K562 (cell line): Measurements from ENCODE around the gene TAF5L. TPM values are rescaled to one million over a fixed set of nuclear protein-coding genes. Genes with fewer than 3 reads are reported as not detected.

Source experiments
- ATAC-seq: fragments of 200-7000 bp; cut with Tn5 transposase; 3 replicates; pipeline ENCODE4 v1.9.1; 2020; ENCODE audit warnings: moderate library complexity
- BruUV-seq: library from RNA; stranded (reverse); fragments of 400-500 nt; replicated peaks from 2 replicates; lab custom pipeline; 2021; lab: Mats Ljungman, UMichigan
- CTCF ChIA-PET: fragments of 300-600 bp; formaldehyde crosslinking; extraction: SDS; loops from one replicate; lab custom pipeline; 2021; ENCODE audit warnings: low intra/inter-chr PET ratio; lab: Yijun Ruan, JAX
- POLR2A ChIA-PET: fragments of 300-600, 350-650 bp; sonication (Branson Sonifier 250); formaldehyde crosslinking; extraction: SDS; loops from one replicate; lab custom pipeline; 2021; ENCODE audit warnings: antibody characterized with exemption, inconsistent platforms; lab: Yijun Ruan, JAX
- DNase-seq, 4 experiments: peaks; one replicate each; pipeline versions ENCODE4 v3.0.0 to v3.0.0-alpha.2; 2011 to 2018; ENCODE audit warnings: low spot score in 3 of 4, mixed read lengths in 3 of 4; ENCODE audit errors: extremely low read depth in 1 of 4
- FAIRE-seq: peaks from 2 replicates; lab custom pipeline; 2011; peaks lifted over from hg19 to GRCh38; lab: Jason Lieb, UNC
- H2AFZ ChIP-seq: 2 replicates; pipeline ENCODE4 v1.6.0; 2011; ENCODE audit warnings: low read depth, low read length, control low read depth, inconsistent platforms
- H3K27ac ChIP-seq: fragments of 200-600 bp; 3 replicates; pipeline ENCODE4 v1.8.0; 2011; ENCODE audit warnings: low read depth, mild to moderate bottlenecking, control low read depth, inconsistent platforms, low read length, moderate library complexity, mixed read lengths; ENCODE audit errors: extremely low read depth
- H3K27me3 ChIP-seq, 2 experiments: fragments of 300-600 bp in 1 of 2; 2 replicates in 1 of 2; 3 replicates in 1 of 2; pipeline versions ENCODE4 v1.6.0 to v1.8.0; 2011; ENCODE audit warnings: inconsistent platforms in 2 of 2, low read length in 2 of 2, mild to moderate bottlenecking in 1 of 2, mixed read lengths in 1 of 2, moderate library complexity in 1 of 2; ENCODE audit not compliant: control insufficient read depth in 2 of 2, insufficient read depth in 2 of 2
- H3K36me3 ChIP-seq: fragments of 300-600 bp; 3 replicates; pipeline ENCODE4 v1.8.0; 2011; ENCODE audit warnings: mild to moderate bottlenecking, low read length, inconsistent platforms; ENCODE audit not compliant: control insufficient read depth, insufficient read depth
- H3K4me1 ChIP-seq, 2 experiments: fragments of 200-600 bp in 1 of 2; replicated peaks in 1 of 2; 2 replicates in 1 of 2; 3 replicates in 1 of 2; pipeline versions ENCODE4 v1.5.1 to v1.8.0; 2011; ENCODE audit warnings: inconsistent platforms in 2 of 2, low read length in 2 of 2, mild to moderate bottlenecking in 1 of 2, mixed read lengths in 1 of 2, moderate library complexity in 1 of 2; ENCODE audit not compliant: control insufficient read depth in 2 of 2, insufficient read depth in 2 of 2
- H3K4me2 ChIP-seq: 2 replicates; pipeline ENCODE4 v1.6.1; 2011; ENCODE audit warnings: low read length, control low read depth, inconsistent platforms, mixed read lengths; ENCODE audit not compliant: insufficient read depth
- H3K4me3 ChIP-seq: fragments of 200-600 bp; sonication (generic), shearing (Covaris generic); 2 replicates; pipeline ENCODE4 v1.5.1; 2016; ENCODE audit warnings: control low read depth, inconsistent platforms
- H3K79me2 ChIP-seq: fragments of 200-600 bp; 3 replicates; pipeline ENCODE4 v1.8.0; 2011; ENCODE audit warnings: low read length, inconsistent platforms; ENCODE audit not compliant: control insufficient read depth, insufficient read depth
- H3K9ac ChIP-seq, 2 experiments: 2 replicates each; pipeline versions ENCODE4 v1.6.0 to v1.6.1; 2011; ENCODE audit warnings: low read depth in 2 of 2, low read length in 2 of 2, control low read depth in 1 of 2, inconsistent platforms in 1 of 2, mild to moderate bottlenecking in 1 of 2, mixed read lengths in 1 of 2; ENCODE audit not compliant: insufficient read depth in 1 of 2
- H3K9me1 ChIP-seq: one replicate; pipeline ENCODE4 v1.6.0; 2011; ENCODE audit warnings: inconsistent platforms, mild to moderate bottlenecking, low read length, moderate library complexity; ENCODE audit not compliant: control insufficient read depth, insufficient read depth
- H3K9me3 ChIP-seq: replicated peaks from 2 replicates; pipeline ENCODE4 v1.5.1; 2011; ENCODE audit warnings: low read depth, low read length, inconsistent platforms; ENCODE audit not compliant: control insufficient read depth, insufficient read depth
- H4K20me1 ChIP-seq: replicated peaks from 2 replicates; pipeline ENCODE4 v1.6.1; 2011; ENCODE audit warnings: low read length, inconsistent platforms, mixed read lengths; ENCODE audit not compliant: control insufficient read depth, insufficient read depth
- ARID4B ChIP-seq: sonication (generic); formaldehyde crosslinking; IDR thresholded peaks from 2 replicates; pipeline ENCODE4 v1.8.0; 2022; ENCODE audit warnings: mild to moderate bottlenecking, missing genetic modification reagents
- CHD4 ChIP-seq: fragments of 200-600 bp; sonication (generic); IDR thresholded peaks from 3 replicates; pipeline ENCODE4 v1.6.1; 2012; ENCODE audit warnings: low read depth, mild to moderate bottlenecking, mixed read lengths, low read length, inconsistent platforms; ENCODE audit not compliant: insufficient read depth, insufficient replicate concordance, poor library complexity, severe bottlenecking
- CREB3 ChIP-seq: fragments of 450-650 bp; conservative IDR thresholded peaks from 2 replicates; pipeline ENCODE4 v1.6.1; 2016; ENCODE audit warnings: missing genetic modification characterization, low read depth, mild to moderate bottlenecking, missing compliant biosample characterization, moderate library complexity
- FOXJ3 ChIP-seq: sonication (generic); formaldehyde crosslinking; IDR thresholded peaks from 2 replicates; pipeline ENCODE4 v1.4.0; 2020; ENCODE audit warnings: mild to moderate bottlenecking, missing genetic modification reagents
- IRF1 ChIP-seq: sonication (generic); formaldehyde crosslinking; IDR thresholded peaks from 2 replicates; pipeline ENCODE4 v1.8.0; 2022; ENCODE audit warnings: missing genetic modification reagents, mild to moderate bottlenecking, borderline replicate concordance
- MLX ChIP-seq, 2 experiments: fragments of 450-650 bp in 1 of 2; sonication (generic) in 1 of 2; formaldehyde crosslinking; conservative IDR thresholded peaks; 2 replicates each; pipeline versions ENCODE4 v1.4.0 to v1.8.1; 2020 to 2022; ENCODE audit warnings: mild to moderate bottlenecking in 1 of 2, missing genetic modification reagents in 1 of 2
- U2AF1 ChIP-seq: fragments of 200-400 bp; formaldehyde crosslinking; optimal IDR thresholded peaks from 2 replicates; pipeline ENCODE3; 2017; ENCODE audit warnings: mild to moderate bottlenecking, low read depth, low read length, moderate library complexity
- ZNF277 ChIP-seq: fragments of 250-450 bp; sonication (Bioruptor Pico); IDR thresholded peaks from 2 replicates; pipeline ENCODE4 v1.8.0; 2022; ENCODE audit warnings: inconsistent platforms, mild to moderate bottlenecking, moderate library complexity, borderline replicate concordance
- ZNF436 ChIP-seq: fragments of 250-450, 450-650 bp; sonication (Bioruptor Pico); formaldehyde crosslinking; IDR thresholded peaks from 2 replicates; pipeline ENCODE4 v1.7.0; 2020; ENCODE audit warnings: mild to moderate bottlenecking
- WGBS: fragments of 100-300 bp; shearing (Covaris generic); methylation state at CpG from one replicate; pipeline ENCODE4 v1.1.6; 2016; ENCODE audit warnings: low coverage, mixed read lengths; ENCODE audit not compliant: insufficient coverage; ENCODE audit errors: missing lambda C conversion rate; 5-methylcytosine and 5-hydroxymethylcytosine counted together
- in situ Hi-C: fragments of 300-500 bp; cut with MboI; formaldehyde crosslinking; loops from 4 replicates; pipeline ENCODE4 v1.15.0; 2018; ENCODE audit warnings: inconsistent platforms, mixed read lengths
- intact Hi-C: fragments of 100-400 bp; cut with micrococcal nuclease; formaldehyde crosslinking; loops from 2 replicates; pipeline ENCODE4 v1.14.2; 2022
- polyA plus RNA-seq, 8 experiments: library from polyadenylated mRNA; depleted of rRNA in 4 of 8; stranded (reverse) in 5 of 8; unstranded in 3 of 8; fragments of >200 nt; fragmentation: Nextera tagmentation in 2 of 8; fragmentation: Illumina TruSeq in 1 of 8; extraction: Ambion mirVana in 2 of 8; extraction: Trizol in 1 of 8; gene quantifications; 2 replicates each; pipeline versions ENCODE4 v1.2.1 to v1.2.3, GENCODE V29; 2011 to 2014; ENCODE audit warnings: inconsistent platforms in 1 of 8, missing spikeins in 1 of 8
- total RNA-seq, 7 experiments: library from RNA; depleted of rRNA in 6 of 7; stranded (reverse); fragments of >200 nt in 6 of 7; fragmentation: Illumina TruSeq in 2 of 7; extraction: Trizol in 2 of 7; gene quantifications; 2 replicates each; pipeline versions ENCODE4 v1.2.1 to v1.2.3, GENCODE V29; 2011 to 2021; ENCODE audit warnings: low replicate concordance in 1 of 7

The TAF5L gene
- total and polyA plus RNA-seq, 9 of the 15 experiments (the other 6 are each of a cell fraction or from before 2014, with no cell fraction given), result 2.2 to 34.2 (median 23.3) TPM

- TF ChIP-seq CREB3 (tag), result no peak
- TF ChIP-seq, all 486 proteins: peak for 0
Measured at GRCh38 chr1:229619002-229619401, 6.9 kb downstream of the TAF5L start (continued).

- peaks cover 73% of the 10 kb centered on the region for H3K79me2 ChIP-seq
- no peak overlapping the region for H3K4me2 ChIP-seq
- no peak overlapping the region for H2AFZ ChIP-seq
- no peaks in the 10 kb centered on the region for H3K27me3 ChIP-seq
- no peak overlapping the region for H3K4me3 ChIP-seq
- DNase-seq (no peak), ATAC-seq (0 out of 3 replicates have a peak, but pooled peaks have one; percentile 28), FAIRE-seq (no peak)
- H3K9ac ChIP-seq, result no peak overlapping the region
- H3K4me1 ChIP-seq, result peaks cover 0 to 20% of the 10 kb centered on the region in 2 experiments; a peak in 4 of 5 replicates
- CTCF ChIA-PET, result no interaction called here
- in situ Hi-C loops, result no loop called here
- POLR2A ChIA-PET, result interaction anchor here (0.7 to 1.1 kb wide), 2 partner anchors 10 to 16 kb away, joined by 3 read pairs; no protein-coding TSS in a partner anchor
- peaks cover 3% of the 10 kb centered on the region for H3K9me1 ChIP-seq
- intact Hi-C loops, result no loop called here
- peaks cover 26% of the 10 kb centered on the region for H3K36me3 ChIP-seq
- H3K9me3 ChIP-seq, result no peaks in the 10 kb centered on the region
- no TSS peak for BruUV-seq
- peaks cover 15% of the 10 kb centered on the region for H4K20me1 ChIP-seq
- H3K27ac ChIP-seq, result no peak overlapping the region
- WGBS, result 70% methylated on average over 11 of the region's 11 CpGs
- TF ChIP-seq MLX (CRISPR knock-in tag; conservative IDR thresholded peaks at IDR 0.05) (no peak), IRF1 (CRISPR knock-in tag) (no peak), FOXJ3 (CRISPR knock-in tag) (no peak), CHD4 (no peak), ARID4B (CRISPR knock-in tag) (no peak), U2AF1 (no peak), ZNF436 (CRISPR knock-in tag) (no peak), ZNF277 (CRISPR knock-in tag) (no peak)
Measured at GRCh38 chr1:229617351-229618100, 8.4 kb downstream of the TAF5L start.
